Measurements from ENCODE around the gene WDR90. TPM values are rescaled to one million over a fixed set of nuclear protein-coding genes. Genes with fewer than 3 reads are reported as not detected.

The WDR90 gene
- total RNA-seq, 4 donors from 2014 or later, result 23.0 to 166 (median 90.2) TPM

DNA sequence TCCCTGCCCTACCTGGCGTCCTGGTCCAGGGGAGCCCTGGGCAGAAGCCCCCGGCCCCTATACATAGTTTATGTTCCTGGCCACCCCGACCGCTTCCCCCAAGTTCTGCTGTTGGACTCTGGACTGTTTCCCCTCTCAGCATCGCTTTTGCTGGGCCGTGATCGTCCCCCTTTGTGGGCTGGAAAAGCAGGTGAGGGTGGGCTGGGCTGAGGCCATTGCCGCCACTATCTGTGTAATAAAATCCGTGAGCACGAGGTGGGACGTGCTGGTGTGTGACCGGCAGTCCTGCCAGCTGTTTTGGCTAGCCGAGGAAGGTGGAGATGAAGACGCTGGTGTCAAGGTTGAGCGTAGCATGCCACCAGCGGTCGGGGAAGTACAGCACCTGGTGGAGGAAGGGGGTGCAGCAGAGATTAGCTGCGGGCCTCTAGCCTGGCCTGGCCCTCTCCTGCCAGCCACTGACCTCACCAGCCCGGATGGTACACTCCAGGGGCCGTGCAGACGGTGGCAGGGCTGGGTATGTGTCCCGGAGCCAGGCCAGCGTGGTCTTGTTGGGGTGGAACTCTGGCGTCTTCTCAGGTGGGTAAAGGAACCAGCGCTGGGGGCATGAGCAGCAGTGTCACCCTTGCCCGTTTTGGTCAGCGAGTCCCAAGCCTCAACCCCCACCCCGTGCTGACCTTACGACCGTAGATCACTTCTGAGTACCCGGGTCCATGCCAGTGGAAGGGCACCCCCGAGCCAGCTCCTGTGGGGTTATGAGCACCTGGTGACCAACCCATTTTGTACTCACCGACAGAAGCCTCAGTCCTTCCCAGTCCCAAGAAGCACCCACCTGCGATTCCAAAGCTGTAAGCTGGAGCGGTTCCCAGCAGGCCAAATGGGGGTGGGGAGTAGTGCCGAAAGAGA, 33.6 kb downstream of the WDR90 start:
- Histone ChIP-seq H3K36me3 (peaks cover 0 to 9% (median 0%) of the 10 kb centered on the region in 4 donors), H3K4me1 (peaks cover 34 to 60% (median 47%) of the 10 kb centered on the region in 4 donors), H3K9me3 (no peaks in the 10 kb centered on the region), H3K4me3 (peak overlapping the region in 3 of 4 donors; percentile 55 to 67 (median 56)), H3K27me3 (no peaks in the 10 kb centered on the region), H3K27ac (peak overlapping the region in 3 of 4 donors; percentile 78 to 88 (median 78))
- TF ChIP-seq EP300 (IDR thresholded peaks at IDR 0.05; ENCODE audit: low read depth) (no peak), POLR2A (IDR thresholded peaks at IDR 0.05) (no peak), POLR2AphosphoS5 (IDR thresholded peaks at IDR 0.05) (no peak)
- TF ChIP-seq, protein P1, sequence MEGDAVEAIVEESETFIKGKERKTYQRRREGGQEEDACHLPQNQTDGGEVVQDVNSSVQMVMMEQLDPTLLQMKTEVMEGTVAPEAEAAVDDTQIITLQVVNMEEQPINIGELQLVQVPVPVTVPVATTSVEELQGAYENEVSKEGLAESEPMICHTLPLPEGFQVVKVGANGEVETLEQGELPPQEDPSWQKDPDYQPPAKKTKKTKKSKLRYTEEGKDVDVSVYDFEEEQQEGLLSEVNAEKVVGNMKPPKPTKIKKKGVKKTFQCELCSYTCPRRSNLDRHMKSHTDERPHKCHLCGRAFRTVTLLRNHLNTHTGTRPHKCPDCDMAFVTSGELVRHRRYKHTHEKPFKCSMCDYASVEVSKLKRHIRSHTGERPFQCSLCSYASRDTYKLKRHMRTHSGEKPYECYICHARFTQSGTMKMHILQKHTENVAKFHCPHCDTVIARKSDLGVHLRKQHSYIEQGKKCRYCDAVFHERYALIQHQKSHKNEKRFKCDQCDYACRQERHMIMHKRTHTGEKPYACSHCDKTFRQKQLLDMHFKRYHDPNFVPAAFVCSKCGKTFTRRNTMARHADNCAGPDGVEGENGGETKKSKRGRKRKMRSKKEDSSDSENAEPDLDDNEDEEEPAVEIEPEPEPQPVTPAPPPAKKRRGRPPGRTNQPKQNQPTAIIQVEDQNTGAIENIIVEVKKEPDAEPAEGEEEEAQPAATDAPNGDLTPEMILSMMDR (IDR thresholded peaks at IDR 0.05), result no peak
- no peak for DNase-seq
- intact Hi-C loops (cut with DNase I; ENCODE audit: low total_unique reads), result no loop called here
- 79% methylated on average over 32 of the region's 36 CpGs; no CpG with 5 or more reads in 1 of the 2 donors for WGBS, 2 donors (ENCODE audit: low coverage in 1 of 2)
- in situ Hi-C loops (cut with MboI; ENCODE audit: low pct_ligation_motif_present in 1 of 4, low pct_unique_long_range_greater_than_20kb in 1 of 4, low sequenced_read_pairs in 3 of 4), result no loop called here

DNA sequence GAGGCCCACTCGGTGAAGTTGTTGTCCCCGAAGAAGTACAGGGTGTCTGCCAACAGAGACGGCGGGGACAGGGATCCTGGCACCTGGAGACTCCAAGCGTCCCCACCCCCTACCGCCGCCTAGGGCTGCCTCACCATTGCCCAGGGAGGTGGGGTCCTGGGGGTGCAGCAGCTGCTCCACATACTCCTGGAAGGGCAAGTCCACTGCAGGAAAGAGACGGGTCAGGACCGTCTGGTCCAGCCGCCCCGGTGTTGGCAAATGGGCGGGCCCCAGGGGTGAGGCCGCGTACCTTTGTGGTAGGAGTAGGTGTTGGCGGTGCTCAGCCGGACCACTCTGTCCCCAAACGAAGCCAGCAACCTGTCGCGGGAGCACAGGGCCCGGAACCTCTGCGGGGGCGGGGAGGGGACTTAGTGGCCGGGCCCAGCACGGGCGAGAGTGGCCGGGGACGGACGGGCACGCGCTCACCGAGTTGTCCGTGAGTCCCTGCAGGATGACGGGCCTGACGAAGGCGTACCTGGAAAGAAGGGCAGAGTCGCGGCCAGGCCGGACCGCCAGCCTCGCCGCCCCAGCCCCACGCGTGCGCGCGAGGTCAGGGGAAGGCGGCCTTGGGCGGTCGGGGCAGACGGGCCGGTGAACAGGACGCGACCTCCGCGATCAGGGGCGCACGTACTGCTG, 34.4 kb downstream of the WDR90 start:
- WGBS, 2 donors (ENCODE audit: low coverage in 1 of 2), result 16% methylated on average over 34 of the region's 57 CpGs; no CpG with 5 or more reads in 1 of the 2 donors
- intact Hi-C loops (cut with DNase I; ENCODE audit: low total_unique reads) (no loop called here), in situ Hi-C loops (cut with MboI; ENCODE audit: low pct_ligation_motif_present in 1 of 4, low pct_unique_long_range_greater_than_20kb in 1 of 4, low sequenced_read_pairs in 3 of 4) (no loop called here)

GRCh38 chr16:684071-684794, 35.1 kb downstream of the WDR90 start, which contains the start of gene JMJD8:
Gene JMJD8 (minus strand): TSS chr16:684334. CDS start chr16:684319, 15 bp downstream.
- Histone ChIP-seq H3K27ac (peak within 1 kb of the TSS; percentile 78 to 94 (median 83)), H3K36me3 (peaks cover 0 to 9% (median 0%) of the 10 kb centered on the region in 4 donors), H3K9me3 (no peaks in the 10 kb centered on the region), H3K4me1 (peaks cover 36 to 52% (median 48%) of the 10 kb centered on the region in 4 donors), H3K27me3 (no peaks in the 10 kb centered on the region), H3K4me3 (peak within 1 kb of the TSS; percentile 55 to 90 (median 62))
- 0% methylated on average over 29 of the region's 91 CpGs; no CpG with 5 or more reads in 1 of the 2 donors for WGBS, 2 donors (ENCODE audit: low coverage in 1 of 2)
- in situ Hi-C loops (cut with MboI; ENCODE audit: low pct_ligation_motif_present in 1 of 4, low pct_unique_long_range_greater_than_20kb in 1 of 4, low sequenced_read_pairs in 3 of 4), result no loop called here
- DNase-seq, result peak; percentile 98
- intact Hi-C loops (cut with DNase I; ENCODE audit: low total_unique reads), result no loop called here
- TF ChIP-seq POLR2A (IDR thresholded peaks at IDR 0.05), result peak; percentile 51
- TF ChIP-seq, protein P1 (IDR thresholded peaks at IDR 0.05), result no peak
- TF ChIP-seq POLR2AphosphoS5 (IDR thresholded peaks at IDR 0.05), result peak; percentile 65 to 88 (median 83)

More for the DNA sequence above, 34.4 kb downstream of the WDR90 start:
- peaks cover 34 to 55% (median 47%) of the 10 kb centered on the region in 4 donors for H3K4me1 ChIP-seq
- H3K27ac ChIP-seq, result peak overlapping the region; percentile 78 to 94 (median 83)
- H3K4me3 ChIP-seq, result peak overlapping the region; percentile 55 to 76 (median 62)
- H3K9me3 ChIP-seq, result no peaks in the 10 kb centered on the region
- H3K36me3 ChIP-seq, result peaks cover 0 to 9% (median 0%) of the 10 kb centered on the region in 4 donors
- no peak for DNase-seq
- H3K27me3 ChIP-seq, result no peaks in the 10 kb centered on the region
- peak; percentile 16 for TF ChIP-seq POLR2A (IDR thresholded peaks at IDR 0.05)
- TF ChIP-seq POLR2AphosphoS5 (IDR thresholded peaks at IDR 0.05), result peak in 2 of 3 donors; percentile 14 to 20
- TF ChIP-seq EP300 (IDR thresholded peaks at IDR 0.05; ENCODE audit: low read depth), result no peak
- TF ChIP-seq, protein P1 (IDR thresholded peaks at IDR 0.05), result no peak

All from transverse colon (tissue), 4 donors.